A673 (cell line): Measurements from ENCODE around the gene MCM8. TPM values are rescaled to one million over a fixed set of nuclear protein-coding genes. Genes with fewer than 3 reads are reported as not detected.

Source experiments
- BruUV-seq: library from RNA; stranded (reverse); fragments of 400-500 nt; replicated peaks from 2 replicates; lab custom pipeline; 2021; lab: Mats Ljungman, UMichigan
- CTCF ChIA-PET: fragments of 300-600 bp; sonication (Branson Sonifier 250); formaldehyde crosslinking; loops from one replicate; lab custom pipeline; 2022; ENCODE audit warnings: antibody characterized with exemption; lab: Charles Lee
- POLR2A ChIA-PET: fragments of 300-600 bp; sonication (Branson Sonifier 250); formaldehyde crosslinking; loops from one replicate; lab custom pipeline; 2022; ENCODE audit warnings: antibody characterized with exemption; ENCODE audit not compliant: low non-redundant PET; lab: Charles Lee
- DNase-seq: peaks from one replicate; pipeline ENCODE4 v3.0.0-alpha.2; 2015; ENCODE audit warnings: low spot score
- H3K27ac ChIP-seq: fragments of 200-600 bp; sonication (generic); 2 replicates; pipeline ENCODE4 v1.5.1; 2016; ENCODE audit warnings: mixed run types, low read depth, mild to moderate bottlenecking, mixed read lengths, antibody characterized with exemption, low read length; ENCODE audit not compliant: poor library complexity, severe bottlenecking
- H3K27me3 ChIP-seq: fragments of 200-600 bp; sonication (generic); replicated peaks from 2 replicates; pipeline ENCODE4 v1.6.1; 2017; ENCODE audit warnings: mixed run types, low read depth, mild to moderate bottlenecking, mixed read lengths, antibody characterized with exemption, low read length; ENCODE audit not compliant: insufficient read depth, poor library complexity
- H3K36me3 ChIP-seq: fragments of 200-600 bp; sonication (generic); 2 replicates; pipeline ENCODE4 v1.6.1; 2016; ENCODE audit warnings: mixed run types, mild to moderate bottlenecking, mixed read lengths, antibody characterized with exemption, low read length; ENCODE audit not compliant: insufficient read depth, poor library complexity, severe bottlenecking
- H3K4me1 ChIP-seq: fragments of 200-600 bp; sonication (generic); 2 replicates; pipeline ENCODE4 v1.6.1; 2017; ENCODE audit warnings: mixed run types, mild to moderate bottlenecking, mixed read lengths, antibody characterized with exemption, low read length; ENCODE audit not compliant: insufficient read depth, poor library complexity, severe bottlenecking
- H3K4me3 ChIP-seq: fragments of 200-600 bp; sonication (generic); 2 replicates; pipeline ENCODE4 v1.5.1; 2016; ENCODE audit warnings: low read depth, mixed run types, mild to moderate bottlenecking, mixed read lengths, low read length; ENCODE audit not compliant: poor library complexity, severe bottlenecking
- H3K9me3 ChIP-seq: fragments of 200-600 bp; sonication (generic); 2 replicates; pipeline ENCODE4 v1.6.1; 2016; ENCODE audit warnings: mixed run types, low read depth, mild to moderate bottlenecking, mixed read lengths, antibody characterized with exemption, low read length; ENCODE audit not compliant: poor library complexity, severe bottlenecking
- EZH2 ChIP-seq: fragments of 200-600 bp; sonication (generic); IDR thresholded peaks from 2 replicates; pipeline ENCODE4 v1.6.1; 2017; ENCODE audit warnings: borderline replicate concordance, low read depth, mild to moderate bottlenecking, mixed read lengths, antibody characterized with exemption, low read length; ENCODE audit not compliant: poor library complexity, severe bottlenecking
- intact Hi-C: fragments of 100-400 bp; cut with micrococcal nuclease; formaldehyde crosslinking; loops from one replicate; pipeline ENCODE4 v1.10.0; 2022; ENCODE audit not compliant: unreplicated experiment
- total RNA-seq: library from RNA; stranded (reverse); gene quantifications from 2 replicates; pipeline ENCODE4 v1.2.3, GENCODE V29; 2021
- TF ChIP-seq, protein P1 (sequence below): fragments of 300-800, 200-600 bp; sonication (generic); conservative IDR thresholded peaks from 2 replicates; pipeline ENCODE4 v1.5.1; 2017; ENCODE audit warnings: low read depth, mild to moderate bottlenecking, antibody characterized with exemption, low read length, moderate library complexity, mixed read lengths

Gene MCM8
- total RNA-seq, 1 experiment from 2014 or later: 56.4 TPM

- no peaks in the 10 kb centered on the region for H3K4me1 ChIP-seq
- peaks cover 54% of the 10 kb centered on the region for H3K36me3 ChIP-seq
- BruUV-seq: no TSS peak
- no peak for DNase-seq
- no peak overlapping the region for H3K27ac ChIP-seq
- ChIA-PET POLR2A (no interaction called here), CTCF (no interaction called here)
- no peaks in the 10 kb centered on the region for H3K27me3 ChIP-seq
- H3K4me3 ChIP-seq: no peak overlapping the region
- no peak for TF ChIP-seq EZH2
- TF ChIP-seq, protein P1, sequence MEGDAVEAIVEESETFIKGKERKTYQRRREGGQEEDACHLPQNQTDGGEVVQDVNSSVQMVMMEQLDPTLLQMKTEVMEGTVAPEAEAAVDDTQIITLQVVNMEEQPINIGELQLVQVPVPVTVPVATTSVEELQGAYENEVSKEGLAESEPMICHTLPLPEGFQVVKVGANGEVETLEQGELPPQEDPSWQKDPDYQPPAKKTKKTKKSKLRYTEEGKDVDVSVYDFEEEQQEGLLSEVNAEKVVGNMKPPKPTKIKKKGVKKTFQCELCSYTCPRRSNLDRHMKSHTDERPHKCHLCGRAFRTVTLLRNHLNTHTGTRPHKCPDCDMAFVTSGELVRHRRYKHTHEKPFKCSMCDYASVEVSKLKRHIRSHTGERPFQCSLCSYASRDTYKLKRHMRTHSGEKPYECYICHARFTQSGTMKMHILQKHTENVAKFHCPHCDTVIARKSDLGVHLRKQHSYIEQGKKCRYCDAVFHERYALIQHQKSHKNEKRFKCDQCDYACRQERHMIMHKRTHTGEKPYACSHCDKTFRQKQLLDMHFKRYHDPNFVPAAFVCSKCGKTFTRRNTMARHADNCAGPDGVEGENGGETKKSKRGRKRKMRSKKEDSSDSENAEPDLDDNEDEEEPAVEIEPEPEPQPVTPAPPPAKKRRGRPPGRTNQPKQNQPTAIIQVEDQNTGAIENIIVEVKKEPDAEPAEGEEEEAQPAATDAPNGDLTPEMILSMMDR: no peak
- intact Hi-C loops: no loop called here
- no peaks in the 10 kb centered on the region for H3K9me3 ChIP-seq
Observed at GRCh38 chr20:5973971-5974370, 23.5 kb downstream of the MCM8 start.

DNA sequence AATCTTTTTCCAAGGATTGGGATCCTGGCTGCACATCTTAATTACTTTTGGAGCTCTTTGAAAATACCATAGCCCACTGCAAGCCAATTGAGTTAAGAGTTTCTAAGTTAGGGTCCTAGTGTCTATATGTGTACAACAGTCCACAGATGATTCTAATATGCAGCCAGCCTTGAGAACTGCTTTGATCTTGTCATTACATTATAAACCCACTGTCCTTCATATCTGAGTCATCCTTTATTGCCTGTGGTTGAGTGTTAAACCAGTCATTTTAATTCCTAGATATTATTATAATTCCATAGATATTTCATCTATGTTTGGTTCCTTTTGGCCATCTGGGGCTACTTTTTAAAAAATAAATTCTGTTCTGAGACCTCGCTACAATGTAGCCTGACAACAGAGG, 24.1 kb downstream of the MCM8 start:
- CTCF ChIA-PET: no interaction called here
- H3K36me3 ChIP-seq: peaks cover 59% of the 10 kb centered on the region
- no TSS peak for BruUV-seq

DNA sequence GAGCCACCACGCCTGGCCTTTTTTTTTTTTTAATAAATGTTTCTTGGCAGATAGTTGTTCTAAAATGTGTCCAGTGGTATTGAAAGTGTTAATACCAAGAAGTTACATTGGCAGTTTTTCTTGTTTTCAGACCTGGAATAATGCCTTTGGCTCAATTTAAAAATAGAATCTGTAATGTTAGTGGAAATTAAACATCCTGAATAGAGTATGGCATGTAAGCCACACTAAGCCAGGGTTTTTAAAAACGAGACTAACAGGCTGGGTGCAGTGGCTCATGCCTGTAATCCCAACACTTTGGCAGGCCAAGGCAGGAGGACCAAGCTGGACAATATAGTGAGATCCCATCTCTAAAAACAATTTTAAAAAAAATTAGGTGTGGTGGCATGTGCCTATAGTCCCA, 25.3 kb downstream of the MCM8 start:
- H3K9me3 ChIP-seq: no peaks in the 10 kb centered on the region
- H3K4me1 ChIP-seq: no peaks in the 10 kb centered on the region
- no peak overlapping the region for H3K27ac ChIP-seq
- CTCF ChIA-PET: no interaction called here
- no peak for DNase-seq
- no peaks in the 10 kb centered on the region for H3K27me3 ChIP-seq
- intact Hi-C loops: no loop called here
- no peak overlapping the region for H3K4me3 ChIP-seq
- TF ChIP-seq EZH2: no peak
- TF ChIP-seq, protein P1: no peak
- no TSS peak for BruUV-seq
- POLR2A ChIA-PET: no interaction called here
- peaks cover 72% of the 10 kb centered on the region for H3K36me3 ChIP-seq

More for the DNA sequence above, 24.1 kb downstream of the MCM8 start:
- H3K27me3 ChIP-seq: no peaks in the 10 kb centered on the region
- POLR2A ChIA-PET: no interaction called here
- DNase-seq: no peak
- intact Hi-C loops: no loop called here
- H3K9me3 ChIP-seq: no peaks in the 10 kb centered on the region
- no peak overlapping the region for H3K4me3 ChIP-seq
- no peak overlapping the region for H3K27ac ChIP-seq
- H3K4me1 ChIP-seq: no peaks in the 10 kb centered on the region
- TF ChIP-seq, protein P1: no peak
